GM19372 (cell line): ENCODE measurements around the gene HOXA5.

Experiments used
- ATAC-seq: cut with Tn5 transposase; IDR thresholded peaks from one replicate; pipeline ENCODE4 v1.9.1; 2021; ENCODE audit warnings: mild to moderate bottlenecking, low read depth, moderate library complexity; ENCODE audit not compliant: unreplicated experiment

The HOXA5 gene

GRCh38 chr7:27150568-27151340 lies 7.3 kb upstream of the HOXA5 start:
- ATAC-seq: peak; percentile 80

DNA sequence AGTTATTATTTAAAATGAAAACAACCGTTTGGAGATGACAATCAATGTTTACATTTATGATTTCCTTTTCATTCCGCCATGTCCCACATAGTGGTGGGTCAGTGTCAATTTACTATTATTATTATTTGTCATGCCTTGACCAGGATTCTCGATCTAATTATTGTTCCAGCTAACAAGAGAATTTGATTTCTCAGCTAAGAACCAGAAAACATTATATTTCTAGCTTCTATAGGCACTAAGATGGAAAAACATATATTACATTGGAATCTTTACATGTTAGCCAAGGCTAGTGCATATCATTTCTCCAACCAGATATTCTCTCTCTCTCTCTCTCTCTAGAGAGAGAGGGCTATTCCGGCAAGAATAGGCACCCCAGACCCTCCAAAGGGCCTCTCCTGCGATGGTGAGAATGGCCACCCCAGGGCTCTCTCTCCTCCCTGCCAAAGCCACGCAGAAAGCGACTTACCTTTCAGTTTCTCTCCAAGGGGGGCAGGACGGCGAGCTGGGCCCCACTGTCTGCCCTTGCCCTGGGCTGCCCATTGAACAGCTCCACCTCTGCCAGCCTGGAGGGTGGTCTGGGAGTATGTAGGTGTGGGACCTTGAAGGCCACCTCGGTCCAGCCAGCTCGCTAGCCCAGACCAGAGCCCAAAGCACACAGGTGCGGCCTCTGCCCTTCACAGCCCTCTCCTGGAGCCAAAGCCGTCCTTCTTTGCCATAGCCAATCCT lies 6.5 kb upstream of the HOXA5 start:
- ATAC-seq: no peak

- ATAC-seq: no peak
Measured at GRCh38 chr7:27148756-27149641, 5.5 kb upstream of the HOXA5 start.

GRCh38 chr7:27148031-27148755 lies 4.7 kb upstream of the HOXA5 start:
- ATAC-seq: no peak

DNA sequence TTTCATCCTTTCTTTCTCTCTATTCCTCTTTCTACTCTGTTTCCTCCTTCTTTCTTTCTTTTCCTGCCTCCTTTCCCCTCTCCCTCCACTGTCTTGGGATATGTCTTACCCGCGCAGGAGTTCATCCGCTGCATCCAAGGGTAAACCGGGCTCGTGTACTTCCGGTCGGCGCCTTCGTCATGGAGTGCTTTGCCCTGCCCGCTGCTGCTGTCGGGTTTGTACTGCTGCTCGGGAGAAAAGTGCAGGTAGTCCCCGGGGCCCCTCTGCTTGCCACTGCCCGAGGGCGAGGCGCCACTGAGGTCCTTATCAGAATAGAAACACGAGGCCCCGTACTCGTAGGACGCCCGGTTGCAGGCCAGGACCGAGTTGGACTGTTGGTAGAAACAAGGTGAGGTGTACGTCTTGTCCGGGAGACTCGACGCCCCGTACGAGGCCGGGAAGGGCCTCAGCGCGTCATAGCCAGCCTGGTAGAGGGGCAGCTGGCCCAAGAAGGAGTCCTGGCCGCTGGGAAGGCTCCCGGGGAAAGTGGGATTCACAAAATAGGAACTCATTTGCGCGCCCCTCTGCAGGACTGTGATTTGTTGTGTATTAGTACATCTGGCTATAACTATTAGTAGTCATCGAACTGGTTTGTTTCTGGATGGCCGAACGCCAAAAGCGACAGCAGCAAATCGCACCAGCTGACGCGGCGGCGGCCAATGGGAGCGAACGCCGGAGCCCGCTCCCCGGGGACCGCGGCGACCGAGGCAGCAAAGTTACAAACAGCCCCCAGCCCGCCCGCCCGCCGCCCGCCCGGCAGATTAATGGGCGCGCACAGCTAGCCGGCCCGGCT lies 3.9 kb upstream of the HOXA5 start, which contains the start of gene HOXA6:
TSS of gene HOXA6 (minus strand) at position 576 of the 832 bp plus-strand sequence. CDS start at position 551, 25 bp downstream.
- ATAC-seq: no peak

DNA sequence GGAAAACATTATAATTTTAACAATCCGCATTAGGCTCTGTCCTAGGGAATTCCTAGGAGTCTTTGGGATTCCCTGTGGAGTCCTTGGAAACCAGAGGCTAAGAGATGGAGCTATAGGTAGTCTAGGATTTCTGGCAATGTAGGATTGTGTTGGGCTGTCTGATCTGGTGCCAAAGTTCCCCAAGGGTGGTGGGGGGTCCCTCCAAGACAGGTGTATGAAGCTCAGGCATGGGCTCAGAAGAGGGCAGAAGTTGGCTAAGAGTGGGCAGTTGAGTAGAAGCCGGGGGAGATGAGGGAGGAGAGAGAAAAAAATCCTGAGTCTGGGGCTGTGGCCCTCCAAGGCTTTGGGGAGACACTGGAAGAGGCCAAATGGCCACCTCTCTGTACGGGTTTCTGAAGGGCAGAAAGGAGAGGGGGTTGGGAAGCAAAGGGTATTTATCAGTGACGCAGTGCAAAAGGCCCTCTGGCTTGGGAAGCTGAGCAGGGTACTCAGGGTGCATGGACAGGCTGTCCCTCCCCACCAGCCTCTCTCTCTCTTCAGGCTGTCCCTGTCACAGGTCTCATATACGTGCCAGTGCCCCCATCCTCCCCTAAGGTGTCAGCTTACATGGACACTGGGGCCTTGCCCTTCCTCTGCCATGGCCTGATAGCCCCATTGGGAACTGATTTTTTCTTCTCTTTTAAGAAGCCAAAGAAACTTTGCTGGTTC lies 3.2 kb upstream of the HOXA5 start:
- no peak for ATAC-seq

GRCh38 chr7:27145914-27146412 lies 2.5 kb upstream of the HOXA5 start:
- ATAC-seq: no peak

DNA sequence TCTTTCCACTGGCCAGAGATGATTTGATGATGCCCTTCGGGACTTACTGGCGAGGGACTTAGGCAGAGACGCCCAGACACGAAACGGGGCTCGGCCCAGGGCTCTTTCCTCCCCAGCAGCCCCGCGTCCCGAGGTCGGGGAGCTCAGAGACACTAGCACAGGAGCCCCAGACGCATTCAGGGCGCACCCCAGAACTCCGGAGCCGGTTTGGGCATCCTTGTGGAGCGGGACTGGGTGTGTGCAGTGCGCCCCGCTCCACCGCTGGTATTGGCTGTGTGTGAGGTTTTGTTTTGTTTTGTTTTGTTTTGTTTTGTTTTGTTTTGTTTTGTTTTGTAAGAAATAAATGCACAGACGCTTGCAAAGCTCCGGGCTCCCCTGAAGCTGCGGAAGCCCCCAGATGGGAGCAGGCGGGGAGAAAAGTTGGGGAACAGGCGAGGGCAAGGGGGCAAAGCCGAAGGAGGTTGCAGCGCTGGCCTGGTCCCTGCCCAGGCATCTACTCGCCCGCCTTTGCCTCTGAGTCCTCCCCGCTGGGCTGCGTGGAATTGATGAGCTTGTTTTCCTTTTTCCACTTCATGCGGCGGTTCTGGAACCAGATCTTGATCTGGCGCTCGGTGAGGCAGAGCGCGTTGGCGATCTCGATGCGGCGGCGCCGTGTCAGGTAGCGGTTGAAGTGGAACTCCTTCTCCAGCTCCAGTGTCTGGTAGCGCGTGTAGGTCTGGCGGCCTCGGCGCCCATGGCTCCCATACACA lies 1.9 kb upstream of the HOXA5 start:
- no peak for ATAC-seq

GRCh38 chr7:27144781-27145164 lies 1.3 kb upstream of the HOXA5 start:
- ATAC-seq: no peak

GRCh38 chr7:27143950-27144780 lies 684 bp upstream of the HOXA5 start:
- no peak for ATAC-seq

- ATAC-seq: no peak
Measured at GRCh38 chr7:27142580-27143022, 880 bp downstream of the HOXA5 start.

DNA sequence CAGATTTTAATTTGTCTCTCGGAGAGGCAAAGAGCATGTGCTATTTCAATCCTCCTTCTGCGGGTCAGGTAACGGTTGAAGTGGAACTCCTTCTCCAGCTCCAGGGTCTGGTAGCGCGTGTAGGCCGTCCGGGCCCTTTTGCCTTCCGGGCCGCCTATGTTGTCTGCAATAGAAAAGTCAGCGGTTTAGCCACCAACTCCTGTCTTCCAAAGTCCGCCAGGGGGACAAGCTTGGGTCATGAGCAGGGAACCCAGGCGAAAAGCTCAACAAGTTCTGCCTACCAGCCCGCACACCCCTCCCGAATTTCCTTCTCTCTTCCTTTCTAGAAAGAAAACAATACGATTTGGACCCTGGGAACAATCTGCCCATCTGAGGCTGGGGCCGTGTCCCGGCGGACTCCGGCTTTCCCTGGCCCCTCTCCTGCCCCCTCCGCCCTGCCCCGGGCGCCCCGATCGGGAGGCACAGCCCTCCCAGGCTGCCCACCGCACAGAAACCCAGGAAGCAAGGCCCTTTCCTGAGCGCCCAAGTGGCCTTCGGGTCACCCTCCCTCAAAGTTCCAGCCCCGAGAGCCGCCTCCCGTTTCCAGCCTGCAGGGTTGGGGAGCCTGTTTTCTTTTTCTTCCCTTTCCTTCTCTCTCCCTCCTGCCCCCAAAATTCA lies 1.4 kb downstream of the HOXA5 start:
- no peak for ATAC-seq

- no peak for ATAC-seq
Measured at GRCh38 chr7:27141137-27141922, 2.2 kb downstream of the HOXA5 start.

GRCh38 chr7:27140126-27140857 lies 3.2 kb downstream of the HOXA5 start:
- no peak for ATAC-seq
